ENCODE data around the gene ALAS1. TPM values are rescaled to one million over a fixed set of nuclear protein-coding genes. Genes with fewer than 3 reads are reported as not detected.

Gene ALAS1
- total and polyA plus RNA-seq, 2 of the 13 experiments (the other 11 are each of a cell fraction or from before 2014, with no cell fraction given) = 36.0 to 43.2 TPM

DNA sequence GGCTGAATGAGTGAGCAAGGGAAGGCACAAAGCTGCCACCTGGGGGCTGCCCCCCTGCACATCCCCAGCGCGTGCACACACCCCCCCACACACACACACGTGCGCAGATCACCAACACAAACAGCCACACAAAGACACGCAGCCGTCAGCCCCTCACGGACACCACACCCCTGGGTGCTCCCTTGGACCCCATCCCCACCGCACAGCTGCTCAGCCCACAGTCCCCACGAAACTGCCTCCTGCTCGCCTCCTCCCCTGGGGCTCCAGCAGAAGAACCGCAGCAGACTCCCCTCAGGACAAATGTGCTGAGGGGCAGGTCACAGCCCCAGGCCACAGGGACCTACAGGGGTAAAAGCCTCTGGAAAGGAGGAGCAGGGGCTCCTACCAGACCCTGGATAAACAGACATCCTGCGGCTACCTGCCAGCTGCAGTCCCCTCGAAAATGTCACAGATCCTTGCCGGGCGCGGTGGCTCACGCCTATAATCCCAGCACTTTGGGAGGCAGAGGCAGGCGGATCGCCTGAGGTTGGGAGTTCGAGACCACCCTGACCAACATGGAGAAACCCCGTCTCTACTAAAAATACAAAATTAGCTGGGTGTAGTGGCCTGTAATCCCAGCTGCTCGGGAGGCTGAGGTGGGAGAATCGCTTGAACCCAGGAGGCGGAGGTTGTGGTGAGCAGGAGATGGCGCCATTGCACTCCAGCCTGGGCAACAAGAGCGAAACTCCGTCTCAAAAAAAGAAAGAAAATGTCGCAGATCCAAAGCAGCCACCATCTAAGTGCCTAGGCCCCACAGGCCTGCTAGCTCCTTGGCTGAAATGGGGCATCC lies 34.5 kb downstream of the ALAS1 start (continued):
- TF ChIP-seq, protein P1, sequence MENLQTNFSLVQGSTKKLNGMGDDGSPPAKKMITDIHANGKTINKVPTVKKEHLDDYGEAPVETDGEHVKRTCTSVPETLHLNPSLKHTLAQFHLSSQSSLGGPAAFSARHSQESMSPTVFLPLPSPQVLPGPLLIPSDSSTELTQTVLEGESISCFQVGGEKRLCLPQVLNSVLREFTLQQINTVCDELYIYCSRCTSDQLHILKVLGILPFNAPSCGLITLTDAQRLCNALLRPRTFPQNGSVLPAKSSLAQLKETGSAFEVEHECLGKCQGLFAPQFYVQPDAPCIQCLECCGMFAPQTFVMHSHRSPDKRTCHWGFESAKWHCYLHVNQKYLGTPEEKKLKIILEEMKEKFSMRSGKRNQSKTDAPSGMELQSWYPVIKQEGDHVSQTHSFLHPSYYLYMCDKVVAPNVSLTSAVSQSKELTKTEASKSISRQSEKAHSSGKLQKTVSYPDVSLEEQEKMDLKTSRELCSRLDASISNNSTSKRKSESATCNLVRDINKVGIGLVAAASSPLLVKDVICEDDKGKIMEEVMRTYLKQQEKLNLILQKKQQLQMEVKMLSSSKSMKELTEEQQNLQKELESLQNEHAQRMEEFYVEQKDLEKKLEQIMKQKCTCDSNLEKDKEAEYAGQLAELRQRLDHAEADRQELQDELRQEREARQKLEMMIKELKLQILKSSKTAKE (CRISPR knock-in tag; IDR thresholded peaks at IDR 0.05; ENCODE audit: borderline replicate concordance) = no peak

DNA sequence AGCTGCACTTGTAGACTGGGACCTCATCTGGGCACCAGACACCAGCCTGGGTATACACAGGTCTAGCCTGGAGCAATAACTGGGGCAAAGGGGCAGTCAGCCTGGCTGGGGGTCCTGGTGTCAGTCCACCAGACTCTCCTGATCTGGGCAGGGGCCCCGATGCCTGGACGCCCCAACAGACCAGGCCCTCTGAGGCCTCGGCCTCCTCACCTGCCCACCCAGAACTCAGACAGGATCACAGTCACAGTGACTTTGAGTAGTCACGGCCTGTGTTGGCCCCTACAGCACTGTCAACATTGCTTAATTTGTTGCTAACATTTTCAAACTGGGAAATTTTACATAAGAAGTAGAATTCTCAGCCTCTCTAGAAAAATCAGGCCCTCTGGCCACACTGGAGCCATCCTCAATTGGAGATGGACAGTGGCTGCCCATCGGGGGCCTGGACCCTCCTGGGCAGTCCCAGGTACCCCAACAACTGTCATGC lies 35.2 kb downstream of the ALAS1 start:
- FAIRE-seq (no peak), DNase-seq (ENCODE audit: low spot score) (no peak), ATAC-seq (no peak)
- Histone ChIP-seq H3K9ac (ENCODE audit: insufficient read depth, low read depth, low read length) (no peak overlapping the region), H3K4me2 (ENCODE audit: low read depth, low read length) (no peak overlapping the region), H2AFZ (ENCODE audit: low read length) (no peak overlapping the region), H3K79me2 (ENCODE audit: insufficient read depth, low read length) (peaks cover 20% of the 10 kb centered on the region), H3K27ac (ENCODE audit: extremely low read length, insufficient read depth, low read length) (no peak overlapping the region), H4K20me1 (ENCODE audit: insufficient read depth, low read length) (peaks cover 27% of the 10 kb centered on the region), H3K36me3 (replicated peaks in 1 of 2; ENCODE audit: control insufficient read depth in 1 of 2, insufficient read depth in 2 of 2, low read length in 2 of 2) (peaks cover 21 to 47% of the 10 kb centered on the region in 2 experiments), H3K4me1 (ENCODE audit: insufficient read depth, low read length) (peaks cover 28% of the 10 kb centered on the region), H3K27me3 (ENCODE audit: control insufficient read depth in 1 of 2, insufficient read depth in 2 of 2, low read length in 2 of 2) (no peaks in the 10 kb centered on the region), H3K9me3 (ENCODE audit: low read length) (no peaks in the 10 kb centered on the region), H3K4me3 (replicated peaks in 1 of 3; ENCODE audit: insufficient read depth in 1 of 3, low read depth in 2 of 3, low read length in 3 of 3) (no peak overlapping the region)
- WGBS (ENCODE audit: low lambda C conversion rate) = 91% methylated on average over 1 of the region's 5 CpGs
- no TSS peak for BruUV-seq (replicated peaks)
- intact Hi-C loops (cut with micrococcal nuclease; ENCODE audit: unreplicated experiment) (no loop called here), in situ Hi-C loops (cut with HindIII; ENCODE audit: extremely low pct_ligation_motif_present, low pct_unique_long_range_greater_than_20kb) (no loop called here)
- CTCF ChIA-PET (ENCODE audit: low intra/inter-chr PET ratio, low total read pairs) = no interaction called here
- TF ChIP-seq, protein P2, sequence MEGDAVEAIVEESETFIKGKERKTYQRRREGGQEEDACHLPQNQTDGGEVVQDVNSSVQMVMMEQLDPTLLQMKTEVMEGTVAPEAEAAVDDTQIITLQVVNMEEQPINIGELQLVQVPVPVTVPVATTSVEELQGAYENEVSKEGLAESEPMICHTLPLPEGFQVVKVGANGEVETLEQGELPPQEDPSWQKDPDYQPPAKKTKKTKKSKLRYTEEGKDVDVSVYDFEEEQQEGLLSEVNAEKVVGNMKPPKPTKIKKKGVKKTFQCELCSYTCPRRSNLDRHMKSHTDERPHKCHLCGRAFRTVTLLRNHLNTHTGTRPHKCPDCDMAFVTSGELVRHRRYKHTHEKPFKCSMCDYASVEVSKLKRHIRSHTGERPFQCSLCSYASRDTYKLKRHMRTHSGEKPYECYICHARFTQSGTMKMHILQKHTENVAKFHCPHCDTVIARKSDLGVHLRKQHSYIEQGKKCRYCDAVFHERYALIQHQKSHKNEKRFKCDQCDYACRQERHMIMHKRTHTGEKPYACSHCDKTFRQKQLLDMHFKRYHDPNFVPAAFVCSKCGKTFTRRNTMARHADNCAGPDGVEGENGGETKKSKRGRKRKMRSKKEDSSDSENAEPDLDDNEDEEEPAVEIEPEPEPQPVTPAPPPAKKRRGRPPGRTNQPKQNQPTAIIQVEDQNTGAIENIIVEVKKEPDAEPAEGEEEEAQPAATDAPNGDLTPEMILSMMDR (CRISPR knock-in tag; IDR thresholded peaks at IDR 0.05) = no peak
- TF ChIP-seq ZNF510 (CRISPR knock-in tag; IDR thresholded peaks at IDR 0.05; ENCODE audit: low read depth) = no peak
- TF ChIP-seq, protein P3, sequence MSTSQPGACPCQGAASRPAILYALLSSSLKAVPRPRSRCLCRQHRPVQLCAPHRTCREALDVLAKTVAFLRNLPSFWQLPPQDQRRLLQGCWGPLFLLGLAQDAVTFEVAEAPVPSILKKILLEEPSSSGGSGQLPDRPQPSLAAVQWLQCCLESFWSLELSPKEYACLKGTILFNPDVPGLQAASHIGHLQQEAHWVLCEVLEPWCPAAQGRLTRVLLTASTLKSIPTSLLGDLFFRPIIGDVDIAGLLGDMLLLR (CRISPR knock-in tag; IDR thresholded peaks at IDR 0.05) = no peak
- POLR2A ChIA-PET = interaction anchor here (2.2 kb wide), 1 partner anchor 57 kb away, joined by 7 read pairs; no protein-coding TSS in a partner anchor

Measured in HepG2 (cell line).